ENCODE measurements around the gene EPB41L1. TPM values are rescaled to one million over a fixed set of nuclear protein-coding genes. Genes with fewer than 3 reads are reported as not detected.

Gene EPB41L1
- total and polyA plus RNA-seq, 2 donors from 2014 or later: 53.2 to 230 TPM

DNA sequence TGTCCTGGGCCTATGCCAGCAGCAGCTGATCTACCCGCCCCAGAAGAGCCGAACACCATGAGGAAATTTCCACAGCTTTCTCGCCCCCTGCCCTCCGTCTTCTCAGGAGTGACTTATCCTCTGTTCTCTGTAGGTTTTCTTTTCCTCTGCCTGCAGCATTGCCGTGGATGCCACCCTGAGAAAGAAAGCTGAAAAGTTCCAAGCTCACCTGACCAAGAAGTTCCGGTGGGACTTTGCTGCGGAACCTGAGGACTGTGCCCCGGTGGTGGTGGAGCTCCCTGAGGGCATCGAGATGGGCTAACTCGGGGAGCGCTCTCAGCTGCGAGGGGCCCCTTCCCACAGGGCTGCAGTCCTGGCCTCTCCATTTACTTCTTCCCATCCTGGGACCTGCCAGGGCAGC is 100.9 kb downstream of the EPB41L1 start:
- Histone ChIP-seq H3K36me3 (ENCODE audit: control insufficient read depth in 2 of 3, insufficient read depth in 3 of 3, low read length in 3 of 3) (peaks cover 0 to 21% (median 0%) of the 10 kb centered on the region in 3 donors), H3K4me1 (ENCODE audit: control insufficient read depth in 2 of 3, insufficient read depth in 2 of 3, low read depth in 1 of 3, low read length in 3 of 3) (no peaks in the 10 kb centered on the region), H3K9me3 (ENCODE audit: control insufficient read depth in 2 of 3, insufficient read depth in 1 of 3, low read length in 3 of 3) (no peaks in the 10 kb centered on the region), H3K27ac (ENCODE audit: low read depth in 2 of 2, low read length in 2 of 2) (no peak overlapping the region), H3K9ac (ENCODE audit: low read length in 3 of 3) (no peak overlapping the region), H3K4me3 (ENCODE audit: low read length in 3 of 3) (no peak overlapping the region), H3K27me3 (ENCODE audit: control insufficient read depth, insufficient read depth, low read length) (no peaks in the 10 kb centered on the region)
- no peak for DNase-seq
- TF ChIP-seq, protein P1, sequence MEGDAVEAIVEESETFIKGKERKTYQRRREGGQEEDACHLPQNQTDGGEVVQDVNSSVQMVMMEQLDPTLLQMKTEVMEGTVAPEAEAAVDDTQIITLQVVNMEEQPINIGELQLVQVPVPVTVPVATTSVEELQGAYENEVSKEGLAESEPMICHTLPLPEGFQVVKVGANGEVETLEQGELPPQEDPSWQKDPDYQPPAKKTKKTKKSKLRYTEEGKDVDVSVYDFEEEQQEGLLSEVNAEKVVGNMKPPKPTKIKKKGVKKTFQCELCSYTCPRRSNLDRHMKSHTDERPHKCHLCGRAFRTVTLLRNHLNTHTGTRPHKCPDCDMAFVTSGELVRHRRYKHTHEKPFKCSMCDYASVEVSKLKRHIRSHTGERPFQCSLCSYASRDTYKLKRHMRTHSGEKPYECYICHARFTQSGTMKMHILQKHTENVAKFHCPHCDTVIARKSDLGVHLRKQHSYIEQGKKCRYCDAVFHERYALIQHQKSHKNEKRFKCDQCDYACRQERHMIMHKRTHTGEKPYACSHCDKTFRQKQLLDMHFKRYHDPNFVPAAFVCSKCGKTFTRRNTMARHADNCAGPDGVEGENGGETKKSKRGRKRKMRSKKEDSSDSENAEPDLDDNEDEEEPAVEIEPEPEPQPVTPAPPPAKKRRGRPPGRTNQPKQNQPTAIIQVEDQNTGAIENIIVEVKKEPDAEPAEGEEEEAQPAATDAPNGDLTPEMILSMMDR (IDR thresholded peaks at IDR 0.05; ENCODE audit: borderline replicate concordance, extremely low read depth, insufficient read depth): no peak
- FAIRE-seq: no peak
- intact Hi-C loops (cut with DNase I): no loop called here

DNA sequence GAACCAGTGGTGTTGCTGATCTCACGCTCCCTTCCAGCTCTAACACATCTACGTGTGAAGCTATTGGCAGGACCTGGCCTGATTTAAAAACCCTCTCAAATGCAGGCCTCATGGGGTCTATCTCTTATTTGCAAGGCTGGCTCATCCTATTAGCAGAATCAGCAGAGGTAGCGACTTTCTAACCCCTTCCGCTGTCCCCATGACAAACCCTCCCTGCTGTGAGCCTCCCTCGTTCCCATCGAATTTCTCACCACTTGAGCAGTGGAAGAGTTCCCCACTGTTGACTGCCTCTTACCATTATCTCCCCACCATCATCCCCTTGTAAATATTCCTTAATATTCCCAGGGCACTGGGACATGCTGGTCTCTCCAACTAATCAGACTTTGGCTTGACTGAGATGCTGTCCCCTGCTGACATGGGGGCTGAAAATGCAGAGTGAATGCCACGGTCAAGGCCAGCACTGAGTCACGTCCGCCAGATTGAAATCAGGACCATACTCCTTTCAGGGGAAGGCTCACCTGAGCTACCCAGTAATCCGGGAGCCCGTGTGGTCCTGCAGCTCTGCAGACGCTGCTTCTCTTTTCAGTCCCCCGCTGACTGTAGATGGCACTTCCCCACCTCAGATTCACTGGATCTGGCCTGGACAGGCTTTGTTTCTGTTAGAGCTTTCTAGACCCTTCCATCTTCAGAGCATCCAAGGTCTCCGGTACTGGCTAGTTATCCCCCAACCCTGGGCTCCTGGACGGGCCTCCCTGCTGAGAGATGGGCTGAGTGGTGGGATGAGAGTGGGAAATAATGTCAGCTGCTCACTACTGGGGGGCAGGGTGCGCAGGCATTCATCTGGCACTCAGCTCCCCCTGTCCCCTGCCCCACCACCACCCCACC is 104.9 kb downstream of the EPB41L1 start:
- no peak for FAIRE-seq
- Histone ChIP-seq H3K4me3 (ENCODE audit: low read length in 3 of 3) (no peak overlapping the region), H3K9me3 (ENCODE audit: control insufficient read depth in 2 of 3, insufficient read depth in 1 of 3, low read length in 3 of 3) (no peaks in the 10 kb centered on the region), H3K36me3 (ENCODE audit: control insufficient read depth in 2 of 3, insufficient read depth in 3 of 3, low read length in 3 of 3) (peaks cover 0 to 9% (median 0%) of the 10 kb centered on the region in 3 donors), H3K27ac (ENCODE audit: low read depth in 2 of 2, low read length in 2 of 2) (no peak overlapping the region), H3K9ac (ENCODE audit: low read length in 3 of 3) (no peak overlapping the region), H3K27me3 (ENCODE audit: control insufficient read depth, insufficient read depth, low read length) (no peaks in the 10 kb centered on the region), H3K4me1 (ENCODE audit: control insufficient read depth in 2 of 3, insufficient read depth in 2 of 3, low read depth in 1 of 3, low read length in 3 of 3) (no peaks in the 10 kb centered on the region)
- intact Hi-C loops (cut with DNase I): no loop called here
- DNase-seq: no peak
- TF ChIP-seq, protein P1 (IDR thresholded peaks at IDR 0.05; ENCODE audit: borderline replicate concordance, extremely low read depth, insufficient read depth): no peak

DNA sequence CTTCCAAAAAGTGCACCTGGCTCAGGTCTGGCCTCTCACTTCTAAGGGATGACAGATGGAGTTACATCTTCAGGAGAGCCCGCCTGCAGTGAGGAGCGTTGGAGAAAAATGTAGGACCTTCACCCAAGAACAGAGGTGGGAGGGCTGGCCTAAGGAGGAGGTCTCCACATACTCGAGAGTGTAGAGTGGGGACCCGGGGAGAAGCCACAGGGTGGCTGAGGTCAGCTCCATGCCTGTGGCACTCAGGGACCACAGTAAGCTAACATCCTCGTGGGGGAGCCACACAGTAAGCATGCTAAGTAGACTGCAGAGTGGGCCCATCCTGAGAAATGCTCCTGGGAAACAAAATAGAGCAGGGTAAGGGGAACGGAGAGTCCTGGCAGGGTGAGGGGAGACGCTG is 105.8 kb downstream of the EPB41L1 start:
- intact Hi-C loops (cut with DNase I): no loop called here
- Histone ChIP-seq H3K27me3 (ENCODE audit: control insufficient read depth, insufficient read depth, low read length) (no peaks in the 10 kb centered on the region), H3K9ac (ENCODE audit: low read length in 3 of 3) (no peak overlapping the region), H3K27ac (ENCODE audit: low read depth in 2 of 2, low read length in 2 of 2) (no peak overlapping the region), H3K36me3 (ENCODE audit: control insufficient read depth in 2 of 3, insufficient read depth in 3 of 3, low read length in 3 of 3) (peaks cover 0 to 9% (median 0%) of the 10 kb centered on the region in 3 donors), H3K9me3 (ENCODE audit: control insufficient read depth in 2 of 3, insufficient read depth in 1 of 3, low read length in 3 of 3) (no peaks in the 10 kb centered on the region), H3K4me3 (ENCODE audit: low read length in 3 of 3) (no peak overlapping the region), H3K4me1 (ENCODE audit: control insufficient read depth in 2 of 3, insufficient read depth in 2 of 3, low read depth in 1 of 3, low read length in 3 of 3) (no peaks in the 10 kb centered on the region)
- DNase-seq (no peak), FAIRE-seq (no peak)
- TF ChIP-seq, protein P1 (IDR thresholded peaks at IDR 0.05; ENCODE audit: borderline replicate concordance, extremely low read depth, insufficient read depth): no peak

Data from kidney (tissue), 14 donors.